GM21390 (cell line): ENCODE results near the gene CHIC2.
A peak's percentile ranks its signal among the peaks of the same experiment; 100 is the strongest.

Experiments used
- ATAC-seq: cut with Tn5 transposase; IDR thresholded peaks from one replicate; pipeline ENCODE4 v1.9.1; 2021; ENCODE audit not compliant: unreplicated experiment

The CHIC2 gene

GRCh38 chr4:54093324-54094240 lies 29.2 kb upstream of the CHIC2 start:
- ATAC-seq, result no peak

GRCh38 chr4:54092405-54093323 lies 28.3 kb upstream of the CHIC2 start:
- ATAC-seq, result no peak

- ATAC-seq, result peak; percentile 68
These were observed 27.4 kb upstream of the CHIC2 start for GRCh38 chr4:54091637-54092404.

GRCh38 chr4:54090804-54091623 lies 26.6 kb upstream of the CHIC2 start:
- ATAC-seq, result peak; percentile 57

- ATAC-seq, result no peak
These were observed 26.0 kb upstream of the CHIC2 start for GRCh38 chr4:54090404-54090803.

- ATAC-seq, result no peak
These were observed 25.5 kb upstream of the CHIC2 start for GRCh38 chr4:54089875-54090274.

- ATAC-seq, result no peak
These were observed 20.9 kb upstream of the CHIC2 start for GRCh38 chr4:54085284-54085683.

GRCh38 chr4:54082168-54082567 lies 17.8 kb upstream of the CHIC2 start:
- no peak for ATAC-seq

- ATAC-seq, result no peak
These were observed 13.4 kb upstream of the CHIC2 start for GRCh38 chr4:54077812-54078211.

- no peak for ATAC-seq
These were observed 12.3 kb upstream of the CHIC2 start for GRCh38 chr4:54076673-54077072.

GRCh38 chr4:54074381-54074780 lies 10.0 kb upstream of the CHIC2 start:
- ATAC-seq, result no peak

GRCh38 chr4:54073271-54073880 lies 9.0 kb upstream of the CHIC2 start:
- ATAC-seq, result no peak

GRCh38 chr4:54067166-54067565 lies 2.8 kb upstream of the CHIC2 start:
- ATAC-seq, result no peak

GRCh38 chr4:54066718-54067129 lies 2.3 kb upstream of the CHIC2 start:
- ATAC-seq, result no peak

- no peak for ATAC-seq
These were observed 1.6 kb upstream of the CHIC2 start for GRCh38 chr4:54066088-54066415.

- ATAC-seq, result no peak
These were observed 1.1 kb upstream of the CHIC2 start for GRCh38 chr4:54065282-54066087.

- peak; percentile 24 for ATAC-seq
These were observed 578 bp downstream of the CHIC2 start for GRCh38 chr4:54063737-54064316.

- ATAC-seq, result no peak
These were observed 1.2 kb downstream of the CHIC2 start for GRCh38 chr4:54063229-54063628.

GRCh38 chr4:54062392-54062791 lies 2.0 kb downstream of the CHIC2 start:
- ATAC-seq, result no peak
